ENCODE measurements around the gene BOD1L2. TPM values are rescaled to one million over a fixed set of nuclear protein-coding genes. Genes with fewer than 3 reads are reported as not detected.

BOD1L2 gene
- total RNA-seq, 4 donors from 2014 or later = not detected

- intact Hi-C loops (cut with DNase I; ENCODE audit: low total_unique reads) = no loop called here
- WGBS, 2 donors = 80 to 83% methylated on average over 1 of the region's 1 CpG
- no peak for DNase-seq (ENCODE audit: low spot score in 2 of 2)
- no peak overlapping the region for H3K4me3 ChIP-seq (ENCODE audit: low read depth, poor library complexity, severe bottlenecking)
- no peak for TF ChIP-seq CTCF (IDR thresholded peaks at IDR 0.05)
- TF ChIP-seq POLR2A (IDR thresholded peaks at IDR 0.05) = no peak
These were observed 48.5 kb downstream of the BOD1L2 start for GRCh38 chr18:57195341-57195740.

DNA sequence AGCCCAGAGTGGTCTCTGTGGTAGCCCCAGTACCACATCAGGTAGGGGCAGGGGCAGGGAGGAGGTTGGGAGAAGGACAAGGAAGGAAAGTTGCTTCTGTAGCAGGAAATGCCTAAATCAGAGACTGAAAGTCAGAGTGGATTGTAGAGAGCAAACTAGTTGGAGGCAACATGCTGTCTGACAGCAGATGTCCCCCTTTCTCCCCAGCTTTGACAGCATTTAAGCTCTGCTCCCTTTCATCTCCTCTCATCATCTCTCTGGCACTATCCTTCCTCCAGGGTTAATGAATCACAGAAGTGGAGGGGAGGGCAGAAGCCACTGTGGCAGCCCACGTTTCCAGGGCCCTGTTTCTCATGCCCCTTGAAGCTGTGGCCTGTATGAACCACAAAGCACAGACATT, 50.4 kb downstream of the BOD1L2 start:
- DNase-seq (ENCODE audit: low spot score in 2 of 2) = no peak
- WGBS, 2 donors = 25 to 37% methylated on average over 1 of the region's 1 CpG

DNA sequence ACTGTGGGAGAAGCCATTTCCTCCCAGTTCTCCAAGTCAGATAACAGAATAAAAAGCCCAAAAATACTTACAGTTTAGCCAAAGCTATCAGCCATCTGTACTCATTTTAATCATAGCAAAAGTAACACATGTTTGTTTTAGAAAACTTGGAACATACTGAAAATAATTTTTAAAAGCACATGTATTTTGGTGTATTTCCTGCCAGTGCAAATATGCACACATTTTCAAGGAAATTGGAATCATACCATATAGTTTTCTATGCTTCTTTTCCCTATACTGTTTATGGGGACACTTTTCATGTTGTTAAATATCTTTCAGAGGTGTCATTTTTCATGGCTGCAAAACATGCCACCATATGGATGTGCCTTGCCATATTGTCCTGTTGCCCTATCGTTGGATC, 51.2 kb downstream of the BOD1L2 start:
- TF ChIP-seq CTCF (IDR thresholded peaks at IDR 0.05) (no peak), POLR2A (IDR thresholded peaks at IDR 0.05) (no peak)
- no peak overlapping the region for H3K4me3 ChIP-seq (ENCODE audit: low read depth, poor library complexity, severe bottlenecking)
- intact Hi-C loops (cut with DNase I; ENCODE audit: low total_unique reads) = no loop called here
- 48 to 61% methylated on average over 1 of the region's 1 CpG for WGBS, 2 donors
- DNase-seq (ENCODE audit: low spot score in 2 of 2) = no peak

More for the DNA sequence above, 50.4 kb downstream of the BOD1L2 start:
- intact Hi-C loops (cut with DNase I; ENCODE audit: low total_unique reads) = no loop called here
- TF ChIP-seq CTCF (IDR thresholded peaks at IDR 0.05) = no peak
- TF ChIP-seq POLR2A (IDR thresholded peaks at IDR 0.05) = no peak
- H3K4me3 ChIP-seq (ENCODE audit: low read depth, poor library complexity, severe bottlenecking) = no peak overlapping the region

Other genes with a start within 250 kb of the BOD1L2 start
- gene ST8SIA3, start 205.5 kb downstream of the BOD1L2 start, total RNA-seq = not detected

Data from lower leg skin (tissue), 4 donors.